HG03521 (cell line): ENCODE data around the gene CCDC136.

ENCODE experiments used
- ATAC-seq: cut with Tn5 transposase; IDR thresholded peaks from one replicate; pipeline ENCODE4 v1.9.1; 2021; ENCODE audit warnings: mild to moderate bottlenecking, moderate library complexity; ENCODE audit not compliant: unreplicated experiment

CCDC136 gene

GRCh38 chr7:128804484-128804883 is 12.7 kb downstream of the CCDC136 start:
- no peak for ATAC-seq

GRCh38 chr7:128805225-128805624 is 13.5 kb downstream of the CCDC136 start:
- ATAC-seq = no peak

DNA sequence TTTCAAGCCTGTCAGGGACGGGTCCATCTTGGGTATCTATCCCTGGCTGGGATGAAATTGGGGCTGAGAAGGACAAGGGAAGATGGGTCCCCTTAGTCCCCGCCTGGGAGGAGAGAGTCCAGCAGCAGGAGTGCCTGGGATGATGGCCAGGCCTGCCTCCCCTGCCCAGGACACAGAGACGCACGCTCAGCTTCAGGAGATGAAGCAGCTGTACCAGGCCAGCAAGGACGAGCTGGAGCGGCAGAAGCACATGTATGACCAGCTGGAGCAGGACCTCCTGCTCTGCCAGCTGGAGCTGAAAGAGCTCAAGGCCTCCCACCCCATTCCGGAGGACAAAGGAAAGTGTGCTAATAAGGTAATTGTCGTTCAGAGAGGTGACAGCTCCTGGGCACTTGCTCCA is 15.4 kb downstream of the CCDC136 start:
- ATAC-seq = no peak

DNA sequence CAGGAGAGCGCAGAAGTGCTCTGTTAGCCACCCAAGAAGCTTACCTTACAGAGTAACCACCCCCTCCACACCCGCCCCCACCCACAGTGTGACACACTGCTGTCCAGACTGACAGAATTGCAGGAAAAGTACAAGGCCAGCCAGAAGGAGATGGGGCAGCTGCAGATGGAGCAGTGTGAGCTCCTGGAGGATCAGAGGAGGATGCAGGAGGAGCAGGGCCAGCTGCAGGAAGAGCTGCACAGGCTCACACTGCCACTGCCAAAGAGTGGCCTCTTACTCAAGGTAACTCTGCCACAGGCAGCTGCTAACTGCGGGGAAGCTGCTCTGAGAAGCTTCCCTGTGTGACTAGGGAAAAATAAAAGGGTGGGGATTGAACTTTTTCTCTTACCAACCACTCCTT is 17.6 kb downstream of the CCDC136 start:
- no peak for ATAC-seq

DNA sequence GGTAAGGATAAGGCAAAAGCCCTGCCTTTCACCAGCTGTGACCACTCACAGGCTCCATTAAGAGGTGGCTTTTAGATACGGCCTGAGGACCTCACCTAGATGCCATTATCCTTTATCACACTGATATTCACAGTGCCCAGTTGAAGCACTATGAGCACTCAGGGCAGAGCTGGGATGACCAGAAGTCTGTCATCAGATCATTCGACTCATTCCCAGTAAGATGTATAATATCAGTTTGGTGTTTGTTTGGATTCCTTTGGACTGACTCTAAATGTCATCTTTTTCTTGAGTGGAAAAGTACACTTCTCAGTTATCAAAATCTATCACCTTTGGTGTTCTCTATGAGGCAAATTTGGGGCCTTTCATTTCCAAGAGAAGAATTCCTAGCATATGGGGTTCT is 18.7 kb downstream of the CCDC136 start:
- no peak for ATAC-seq

DNA sequence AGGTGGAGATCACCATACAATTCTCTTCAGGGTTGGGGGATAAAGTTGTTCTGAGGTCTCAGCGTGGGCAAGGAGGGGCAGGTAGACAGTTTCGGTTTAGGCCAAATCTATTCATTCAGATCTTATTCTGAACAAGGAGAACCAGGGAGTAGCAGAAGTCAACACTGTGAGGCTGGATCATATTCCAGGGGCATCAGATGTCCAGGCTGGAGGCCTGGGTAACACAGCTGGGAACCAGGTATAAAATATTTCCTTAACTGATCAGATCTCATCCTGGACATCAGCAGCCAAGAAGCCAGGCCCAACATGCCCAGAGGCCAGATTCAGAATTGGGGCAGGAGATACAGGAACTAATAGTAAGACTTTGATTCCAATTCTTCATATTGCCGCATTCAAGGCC is 19.2 kb downstream of the CCDC136 start:
- ATAC-seq = no peak

GRCh38 chr7:128811631-128812430 is 20.1 kb downstream of the CCDC136 start:
- ATAC-seq = no peak

DNA sequence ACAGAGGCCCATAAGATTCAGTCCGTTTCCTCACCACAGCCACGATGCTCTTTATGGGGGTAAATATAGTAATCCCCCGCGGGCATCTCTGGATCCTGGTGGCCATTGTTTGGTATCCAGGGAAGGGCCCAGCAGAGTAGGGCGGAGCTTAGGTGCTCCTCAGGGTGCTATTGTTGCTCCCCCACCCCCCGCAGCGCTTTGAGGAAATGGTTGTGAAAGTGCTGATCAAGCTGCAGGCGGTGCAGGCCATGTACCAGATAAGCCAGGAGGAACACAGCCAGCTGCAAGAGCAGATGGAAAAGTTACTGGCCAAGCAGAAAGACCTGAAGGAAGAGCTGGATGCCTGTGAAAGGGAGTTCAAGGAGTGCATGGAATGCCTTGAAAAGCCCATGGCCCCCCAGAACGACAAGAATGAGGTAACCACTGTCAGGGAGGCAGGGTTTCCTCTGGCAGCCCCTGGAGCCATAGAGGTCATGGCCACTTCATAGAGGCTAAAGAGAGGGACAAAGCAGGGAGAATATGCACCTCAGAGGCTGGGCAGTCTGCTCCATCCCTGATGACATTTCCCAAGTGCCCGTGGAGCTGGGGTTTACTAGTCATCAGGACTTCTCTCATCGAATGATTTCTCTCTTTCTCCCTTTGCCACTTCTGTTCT is 20.9 kb downstream of the CCDC136 start:
- ATAC-seq = no peak

DNA sequence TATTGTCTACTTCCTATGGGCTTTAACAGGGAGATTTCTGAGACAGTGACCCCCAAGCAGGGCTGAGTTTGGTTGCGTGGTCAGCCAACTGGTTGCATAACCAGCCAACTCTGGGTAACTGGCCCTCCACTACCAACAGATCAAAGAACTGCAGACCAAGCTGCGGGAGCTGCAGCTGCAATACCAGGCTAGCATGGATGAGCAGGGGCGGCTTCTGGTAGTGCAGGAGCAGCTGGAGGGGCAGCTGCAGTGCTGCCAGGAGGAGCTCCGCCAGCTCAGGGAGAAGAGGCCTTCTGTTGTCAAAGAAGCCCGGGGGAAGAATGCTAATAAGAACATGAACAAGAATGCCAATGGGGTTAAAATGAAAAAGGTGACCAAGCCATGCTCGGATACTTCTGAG is 22.7 kb downstream of the CCDC136 start:
- ATAC-seq = no peak

DNA sequence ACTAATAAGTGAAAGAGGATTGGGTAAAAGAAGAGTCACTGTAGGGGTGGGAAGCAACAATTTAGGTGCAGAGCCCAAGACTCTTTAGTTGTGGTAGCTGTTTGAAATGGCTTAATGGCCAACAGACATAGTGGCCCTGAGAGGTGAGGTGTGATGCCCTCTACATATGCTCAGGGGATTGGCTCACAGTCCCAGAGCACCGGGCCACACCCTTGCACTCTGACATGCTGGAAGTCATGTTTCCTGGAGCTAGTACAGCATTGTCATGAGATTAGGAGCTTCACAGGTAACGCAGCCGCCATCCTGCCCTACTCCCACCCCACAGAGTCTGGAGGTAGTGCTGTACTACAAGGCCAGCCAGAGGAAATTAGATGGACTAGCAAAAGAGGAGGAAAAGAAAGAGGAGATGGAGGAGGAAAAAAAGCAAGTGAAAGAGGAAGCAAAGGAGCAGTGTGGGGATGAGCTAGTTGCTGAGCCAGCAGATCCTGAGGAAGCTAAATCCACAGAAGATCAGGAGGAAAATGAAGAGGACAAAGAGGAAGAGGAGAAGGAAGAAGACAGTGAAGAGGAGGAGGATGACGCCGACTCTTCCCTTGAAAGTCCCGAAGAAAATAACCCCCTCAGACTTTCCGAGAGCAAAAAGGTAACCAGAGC is 23.6 kb downstream of the CCDC136 start:
- ATAC-seq = no peak

GRCh38 chr7:128818694-128819093 is 26.9 kb downstream of the CCDC136 start:
- ATAC-seq = no peak

GRCh38 chr7:128821724-128822123 is 30.0 kb downstream of the CCDC136 start:
- ATAC-seq = no peak

- ATAC-seq = no peak
Measured at GRCh38 chr7:128826512-128826911, 34.7 kb downstream of the CCDC136 start.

- ATAC-seq = no peak
Measured at GRCh38 chr7:128826916-128827247, 35.1 kb downstream of the CCDC136 start.

- no peak for ATAC-seq
Measured at GRCh38 chr7:128827248-128827958, 35.6 kb downstream of the CCDC136 start.

DNA sequence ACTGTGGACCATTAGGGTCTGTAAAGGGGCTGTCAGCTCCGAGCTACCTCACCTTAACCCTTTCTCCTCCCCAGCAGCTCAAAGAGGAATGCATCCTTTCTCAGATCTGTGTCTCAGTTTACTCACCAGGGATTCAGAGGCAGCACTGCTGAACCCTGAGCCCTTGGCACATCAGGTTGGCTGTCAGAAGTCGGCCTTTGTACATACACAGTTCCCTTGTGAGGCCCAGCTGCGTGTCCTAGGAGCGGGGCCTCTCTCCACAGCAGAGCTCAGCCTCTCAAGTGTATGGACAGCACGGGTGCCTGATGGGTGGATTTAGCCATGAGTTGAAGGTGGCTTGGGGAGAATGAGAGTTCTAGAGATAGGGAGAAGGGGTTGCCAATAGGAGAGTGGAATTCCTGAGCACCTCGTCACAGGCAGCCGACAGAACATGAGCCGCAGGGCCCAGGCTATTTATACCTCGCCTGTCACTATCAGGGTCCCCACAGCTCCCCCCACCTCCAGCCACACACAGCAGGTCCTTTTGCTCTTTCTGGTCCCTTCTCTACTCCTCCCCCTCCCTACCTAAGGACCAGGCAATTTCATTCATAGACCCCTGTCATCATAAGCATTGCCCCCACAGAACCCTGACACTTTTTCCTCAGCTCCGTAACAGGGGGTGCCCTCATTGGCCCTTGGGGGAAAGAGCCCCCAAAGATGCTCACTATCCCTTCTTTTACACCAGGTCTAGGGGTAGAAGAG is 36.4 kb downstream of the CCDC136 start:
- ATAC-seq = no peak

DNA sequence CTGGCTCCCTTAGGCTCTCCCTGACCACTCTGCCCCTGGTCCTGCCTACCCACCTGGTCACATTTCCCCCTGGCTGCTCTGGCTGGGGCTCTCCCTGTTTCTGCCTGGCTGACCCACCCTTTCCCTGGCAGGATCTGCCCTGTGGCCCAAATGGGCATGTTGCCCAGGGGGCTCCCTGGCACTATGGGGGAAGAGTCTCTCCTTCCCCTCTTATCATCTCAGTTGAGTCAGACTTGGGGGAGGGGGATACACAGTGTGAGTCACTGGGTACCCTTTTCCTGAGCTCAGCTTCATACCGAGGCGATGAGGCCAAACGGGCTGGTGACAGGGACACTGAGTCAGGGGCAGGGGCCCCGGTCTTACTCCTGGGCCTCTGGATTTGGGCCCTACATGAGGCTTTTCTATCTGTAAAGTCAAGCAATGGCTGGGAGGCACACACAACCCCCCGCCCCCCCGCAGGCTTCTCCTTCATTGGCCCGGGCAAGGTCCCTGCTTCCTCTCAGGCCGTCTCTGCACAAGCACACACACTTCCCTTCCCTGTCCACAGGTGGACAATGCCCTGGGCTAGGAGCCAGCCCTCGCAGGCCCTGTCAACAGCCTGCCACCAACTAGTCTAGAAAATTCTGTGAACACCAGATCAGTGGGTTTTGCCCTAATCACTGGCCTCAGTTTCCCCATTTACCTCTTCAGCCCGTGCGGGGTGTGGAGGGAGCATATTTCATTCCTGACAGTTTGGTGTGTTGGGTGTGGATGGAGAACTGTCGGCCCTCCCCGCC is 37.8 kb downstream of the CCDC136 start:
- no peak for ATAC-seq

- ATAC-seq = no peak
Measured at GRCh38 chr7:128830231-128831177, 38.7 kb downstream of the CCDC136 start, which contains the start of gene FLNC. FLNC (plus strand) TSS chr7:128830406; CDS start chr7:128830638, 232 bp downstream.
